AG04450 (cell line): Measurements from ENCODE around the gene MRPL47. TPM values are rescaled to one million over a fixed set of nuclear protein-coding genes. Genes with fewer than 3 reads are reported as not detected.

Experiments
- CTCF ChIA-PET: fragments of 300-600, 350-600 bp; formaldehyde crosslinking; extraction: SDS; loops from one replicate; lab custom pipeline; 2022; ENCODE audit warnings: antibody characterized with exemption, inconsistent platforms; lab: Charles Lee
- POLR2A ChIA-PET: fragments of 350-600 bp; formaldehyde crosslinking; extraction: SDS; loops from one replicate; lab custom pipeline; 2021; ENCODE audit warnings: antibody characterized with exemption, inconsistent platforms; lab: Yijun Ruan, JAX
- DNase-seq: peaks from one replicate; pipeline ENCODE4 v3.0.0-alpha.2; 2011; ENCODE audit warnings: low read depth, low spot score
- H3K27ac ChIP-seq: one replicate; pipeline ENCODE4 v1.5.1; 2012; ENCODE audit warnings: low read depth, low read length, control low read depth
- H3K27me3 ChIP-seq: one replicate; pipeline ENCODE4 v1.6.0; 2012; ENCODE audit warnings: low read length; ENCODE audit not compliant: control insufficient read depth, insufficient read depth
- H3K4me3 ChIP-seq: 2 replicates; pipeline ENCODE4 v1.5.1; 2011; ENCODE audit warnings: mild to moderate bottlenecking, low read depth, low read length, control low read depth
- H3K9me3 ChIP-seq: 2 replicates; pipeline ENCODE4 v1.5.1; 2012; ENCODE audit warnings: low read length; ENCODE audit not compliant: control insufficient read depth, insufficient read depth
- polyA plus RNA-seq: library from polyadenylated mRNA; depleted of rRNA; stranded (reverse); fragments of >200 nt; gene quantifications from 2 replicates; pipeline ENCODE4 v1.2.3, GENCODE V29; 2011
- TF ChIP-seq, protein P1 (sequence below): IDR thresholded peaks from 2 replicates; pipeline ENCODE4 v1.5.1; 2011; ENCODE audit warnings: low read depth, low read length, control low read depth, inconsistent platforms

The MRPL47 gene
- polyA plus RNA-seq, 1 experiment = 87.9 TPM

GRCh38 chr3:179624451-179624850 lies 20.0 kb upstream of the MRPL47 start:
- no peak for DNase-seq
- ChIA-PET CTCF (interaction anchor here (0.6 kb wide), 1 partner anchor 183 kb away, joined by 4 read pairs; no protein-coding TSS in a partner anchor), POLR2A (no interaction called here)
- TF ChIP-seq, protein P1, sequence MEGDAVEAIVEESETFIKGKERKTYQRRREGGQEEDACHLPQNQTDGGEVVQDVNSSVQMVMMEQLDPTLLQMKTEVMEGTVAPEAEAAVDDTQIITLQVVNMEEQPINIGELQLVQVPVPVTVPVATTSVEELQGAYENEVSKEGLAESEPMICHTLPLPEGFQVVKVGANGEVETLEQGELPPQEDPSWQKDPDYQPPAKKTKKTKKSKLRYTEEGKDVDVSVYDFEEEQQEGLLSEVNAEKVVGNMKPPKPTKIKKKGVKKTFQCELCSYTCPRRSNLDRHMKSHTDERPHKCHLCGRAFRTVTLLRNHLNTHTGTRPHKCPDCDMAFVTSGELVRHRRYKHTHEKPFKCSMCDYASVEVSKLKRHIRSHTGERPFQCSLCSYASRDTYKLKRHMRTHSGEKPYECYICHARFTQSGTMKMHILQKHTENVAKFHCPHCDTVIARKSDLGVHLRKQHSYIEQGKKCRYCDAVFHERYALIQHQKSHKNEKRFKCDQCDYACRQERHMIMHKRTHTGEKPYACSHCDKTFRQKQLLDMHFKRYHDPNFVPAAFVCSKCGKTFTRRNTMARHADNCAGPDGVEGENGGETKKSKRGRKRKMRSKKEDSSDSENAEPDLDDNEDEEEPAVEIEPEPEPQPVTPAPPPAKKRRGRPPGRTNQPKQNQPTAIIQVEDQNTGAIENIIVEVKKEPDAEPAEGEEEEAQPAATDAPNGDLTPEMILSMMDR = no peak
- Histone ChIP-seq H3K9me3 (no peaks in the 10 kb centered on the region), H3K4me3 (no peak overlapping the region), H3K27me3 (no peaks in the 10 kb centered on the region), H3K27ac (no peak overlapping the region)

DNA sequence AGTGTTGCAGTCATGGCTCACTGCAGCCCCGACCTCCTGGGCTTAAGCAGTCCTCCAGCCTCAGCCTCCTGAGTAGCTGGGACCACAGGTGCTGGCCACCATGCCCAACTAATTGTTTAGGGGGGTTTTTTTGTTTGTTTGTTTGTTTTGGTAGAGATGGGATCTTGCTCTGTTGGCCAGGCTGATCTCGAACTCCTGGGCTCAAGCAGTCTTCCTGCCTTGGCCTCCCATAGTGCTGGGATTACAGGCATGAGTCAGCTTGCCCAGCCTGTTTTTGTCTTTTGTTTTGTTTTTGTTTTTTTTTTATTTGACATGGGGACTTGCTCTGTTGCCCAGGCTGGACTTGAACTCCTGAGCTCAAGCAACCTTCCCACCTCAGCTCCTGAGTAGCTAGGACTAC lies 17.6 kb upstream of the MRPL47 start:
- CTCF ChIA-PET = interaction anchor here (1.5 kb wide), 1 partner anchor 27 kb away, joined by 6 read pairs; no protein-coding TSS in a partner anchor

DNA sequence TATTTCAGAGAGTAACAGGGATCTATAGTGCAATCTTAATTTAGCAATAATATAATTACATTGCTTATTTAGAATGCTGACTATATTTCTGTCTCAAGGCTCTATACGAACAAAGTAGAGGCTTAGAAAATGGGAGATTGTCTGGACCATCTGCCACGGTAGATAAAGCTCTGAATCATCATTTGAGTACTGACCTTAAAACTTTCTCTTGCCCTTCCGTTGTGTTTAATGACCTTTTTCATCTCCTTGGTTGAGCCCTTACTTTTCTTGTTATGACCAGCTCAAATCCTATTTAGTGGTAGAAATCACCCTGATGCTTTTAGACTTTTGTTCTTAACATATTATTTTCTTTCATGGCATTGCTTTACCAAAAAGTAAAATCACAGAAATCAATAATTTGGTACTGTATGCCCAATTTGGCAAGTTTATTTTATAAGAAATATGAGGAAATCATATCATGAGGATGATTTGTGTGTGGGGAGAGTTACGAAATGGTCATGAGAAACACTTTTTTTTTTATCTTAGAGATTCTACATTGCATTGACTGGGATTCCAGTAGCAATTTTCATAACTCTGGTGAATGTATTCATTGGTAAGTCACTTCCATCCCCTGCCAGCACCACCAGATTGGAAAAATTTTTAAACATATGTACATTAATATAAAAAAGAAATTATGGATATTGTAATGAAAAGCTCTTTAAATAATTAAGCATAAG lies 11.2 kb upstream of the MRPL47 start:
- POLR2A ChIA-PET = no interaction called here
- CTCF ChIA-PET = interaction anchor here (0.5 to 1.0 kb wide), 2 partner anchors 34 kb away, joined by 5 to 6 read pairs; no protein-coding TSS in a partner anchor
- TF ChIP-seq, protein P1 = no peak
- H3K27ac ChIP-seq = no peak overlapping the region
- no peak overlapping the region for H3K4me3 ChIP-seq
- no peaks in the 10 kb centered on the region for H3K27me3 ChIP-seq
- no peak for DNase-seq
- no peaks in the 10 kb centered on the region for H3K9me3 ChIP-seq

More for the DNA sequence above, 17.6 kb upstream of the MRPL47 start:
- Histone ChIP-seq H3K27me3 (no peaks in the 10 kb centered on the region), H3K27ac (no peak overlapping the region), H3K4me3 (no peak overlapping the region), H3K9me3 (no peaks in the 10 kb centered on the region)
- POLR2A ChIA-PET = interaction anchor here (1.0 kb wide), 1 partner anchor 17 kb away, joined by 3 read pairs; the partner anchor contains the start of genes MRPL47 and NDUFB5
- TF ChIP-seq, protein P1 = no peak
- DNase-seq = no peak

DNA sequence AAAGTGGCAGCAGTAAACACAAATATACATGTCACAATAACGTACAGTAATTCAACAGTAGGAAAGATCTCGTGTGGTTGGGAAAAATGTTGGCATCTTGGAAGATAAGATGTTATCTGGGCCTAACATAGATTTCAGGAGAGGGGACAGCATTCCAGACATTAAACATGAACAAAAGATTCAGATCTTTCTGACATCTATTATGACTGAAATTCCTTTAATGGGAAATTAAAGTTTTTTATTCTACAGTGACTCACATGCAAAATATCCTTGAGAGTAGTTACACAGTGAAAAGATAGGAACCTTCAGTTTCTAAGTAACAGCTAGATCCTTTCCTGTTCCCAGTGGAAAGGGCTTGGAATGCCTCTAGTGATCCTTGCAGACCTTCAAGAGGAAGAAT lies 9.4 kb upstream of the MRPL47 start:
- no peaks in the 10 kb centered on the region for H3K27me3 ChIP-seq
- no peak overlapping the region for H3K27ac ChIP-seq
- no peak overlapping the region for H3K4me3 ChIP-seq
- TF ChIP-seq, protein P1 = no peak
- H3K9me3 ChIP-seq = no peaks in the 10 kb centered on the region
- POLR2A ChIA-PET = interaction anchor here (0.8 kb wide), 1 partner anchor 9 kb away, joined by 5 read pairs; the partner anchor contains the start of genes MRPL47 and NDUFB5
- CTCF ChIA-PET = interaction anchor here (0.6 to 1.0 kb wide), 2 partner anchors 198 to 981 kb away, joined by 3 to 5 read pairs; no protein-coding TSS in a partner anchor
- no peak for DNase-seq

DNA sequence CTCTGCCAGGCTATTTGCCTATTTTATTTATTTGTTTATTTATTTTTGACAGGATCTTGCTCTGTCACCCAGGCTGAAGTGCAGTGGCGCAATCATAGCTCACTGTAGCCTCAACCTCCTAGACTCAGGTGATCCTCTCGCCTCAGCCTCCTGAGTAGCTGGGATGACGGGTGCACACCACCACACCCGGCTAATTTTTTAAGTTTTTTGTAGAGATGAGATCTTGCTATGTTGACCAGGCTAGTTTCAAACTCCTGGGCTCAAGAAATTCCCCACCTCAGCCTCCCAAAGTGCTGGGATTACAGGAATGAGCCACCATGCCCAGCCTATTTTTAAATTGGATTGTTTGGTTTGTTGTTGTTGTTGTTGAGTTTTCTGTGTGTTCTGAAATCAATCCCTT lies 5.6 kb upstream of the MRPL47 start:
- Histone ChIP-seq H3K9me3 (no peaks in the 10 kb centered on the region), H3K27ac (no peak overlapping the region), H3K27me3 (no peaks in the 10 kb centered on the region), H3K4me3 (no peak overlapping the region)
- POLR2A ChIA-PET = no interaction called here
- TF ChIP-seq, protein P1 = no peak
- DNase-seq = no peak
- CTCF ChIA-PET = no interaction called here
